Measurements from ENCODE around the gene ZNF714.

GRCh38 chr19:21110183-21110582 is 28.2 kb downstream of the ZNF714 start:
- no peak for TF ChIP-seq EZH2phosphoT487 (IDR thresholded peaks at IDR 0.05; ENCODE audit: borderline replicate concordance)
- TF ChIP-seq SP1 (IDR thresholded peaks at IDR 0.05; ENCODE audit: low read depth) = no peak
- no peak for TF ChIP-seq EZH2 (IDR thresholded peaks at IDR 0.05)
- TF ChIP-seq CTCF (IDR thresholded peaks at IDR 0.05 in 2 of 3, conservative IDR thresholded peaks at IDR 0.05 in 1 of 3; ENCODE audit: borderline replicate concordance in 1 of 3, insufficient read depth in 1 of 3, low read depth in 2 of 3, low read length in 2 of 3) = no peak
- no peak for TF ChIP-seq EGR1 (IDR thresholded peaks at IDR 0.05; ENCODE audit: low read depth)
- no peak for TF ChIP-seq POLR2A (IDR thresholded peaks at IDR 0.05; ENCODE audit: borderline replicate concordance, extremely low read depth, insufficient read depth, insufficient read length)
- TF ChIP-seq YY1 (IDR thresholded peaks at IDR 0.05; ENCODE audit: extremely low read depth, insufficient replicate concordance, low read depth, low read length) = no peak
- no peak for TF ChIP-seq SRF (IDR thresholded peaks at IDR 0.05; ENCODE audit: low read depth)
- no peak for TF ChIP-seq POLR2AphosphoS5 (IDR thresholded peaks at IDR 0.05; ENCODE audit: low read depth, low read length)

Data from HCT116 (cell line).